CD4-positive, alpha-beta T cell treated with Interleukin-2 at 100 ng/mL for 4 hours (primary cell): ENCODE data around the gene CDK14.
"Not testable (repeated sequence)": the region's sequence is repeated elsewhere in the genome, so short reads cannot be mapped to it uniquely, and the experiment has no call there.

Experiments
- DNase-seq: peaks from one replicate; pipeline ENCODE4 v3.0.0-alpha.2; 2020; ENCODE audit warnings: low spot score

The CDK14 gene

DNA sequence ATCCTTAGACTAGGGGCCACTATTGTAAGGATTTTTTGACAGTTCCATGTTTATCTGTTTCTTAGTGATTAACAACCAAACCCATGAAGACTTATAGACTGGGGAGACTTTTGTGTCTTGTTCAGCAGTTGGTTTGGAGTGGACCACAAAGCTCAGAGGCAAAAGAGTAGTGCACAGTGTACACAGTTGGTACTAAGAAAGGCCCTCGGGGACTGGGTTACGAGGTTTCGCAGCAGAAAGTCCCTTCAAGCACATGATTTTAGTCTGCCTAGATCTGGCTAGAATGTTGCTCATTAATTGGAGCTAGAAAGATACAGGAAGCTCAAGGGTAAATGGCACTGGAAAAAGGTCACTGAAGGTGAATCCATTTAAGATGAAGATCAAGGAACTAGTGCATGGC is 35.4 kb downstream of the CDK14 start:
- DNase-seq: no peak

DNA sequence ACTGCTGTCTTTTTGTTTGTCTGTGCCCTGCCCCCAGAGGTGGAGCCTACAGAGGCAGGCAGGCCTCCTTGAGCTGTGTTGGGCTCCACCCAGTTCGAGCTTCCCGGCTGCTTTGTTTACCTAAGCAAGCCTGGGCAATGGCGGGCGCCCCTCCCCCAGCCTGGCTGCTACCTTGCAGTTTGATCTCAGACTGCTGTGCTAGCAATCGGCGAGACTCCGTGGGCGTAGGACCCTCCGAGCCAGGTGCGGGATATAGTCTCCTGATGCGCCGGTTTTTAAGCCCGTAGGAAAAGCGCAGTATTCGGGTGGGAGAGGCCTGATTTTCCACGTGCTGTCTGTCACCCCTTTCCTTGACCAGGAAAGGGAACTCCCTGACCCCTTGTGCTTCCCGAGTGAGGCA is 43.6 kb downstream of the CDK14 start:
- not testable (repeated sequence) for DNase-seq

DNA sequence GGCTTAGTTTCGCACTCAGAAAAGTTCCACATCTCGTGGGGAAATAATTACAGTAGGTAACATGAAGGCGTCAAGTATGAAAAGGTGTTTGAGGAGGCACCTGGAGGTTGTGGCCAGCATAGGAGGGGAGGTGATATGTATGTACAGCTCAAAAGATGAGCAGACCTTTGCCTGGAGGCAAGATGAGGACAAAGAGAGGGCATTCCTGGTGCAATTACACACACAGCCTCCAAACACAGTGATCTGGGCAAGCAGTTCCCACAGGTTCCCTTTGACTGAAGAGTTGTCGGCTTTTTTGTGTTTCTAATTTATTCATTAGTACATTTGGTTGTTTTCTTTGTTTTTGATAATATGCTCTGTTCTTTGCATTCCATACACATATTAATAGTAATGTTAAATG is 46.9 kb downstream of the CDK14 start:
- no peak for DNase-seq

DNA sequence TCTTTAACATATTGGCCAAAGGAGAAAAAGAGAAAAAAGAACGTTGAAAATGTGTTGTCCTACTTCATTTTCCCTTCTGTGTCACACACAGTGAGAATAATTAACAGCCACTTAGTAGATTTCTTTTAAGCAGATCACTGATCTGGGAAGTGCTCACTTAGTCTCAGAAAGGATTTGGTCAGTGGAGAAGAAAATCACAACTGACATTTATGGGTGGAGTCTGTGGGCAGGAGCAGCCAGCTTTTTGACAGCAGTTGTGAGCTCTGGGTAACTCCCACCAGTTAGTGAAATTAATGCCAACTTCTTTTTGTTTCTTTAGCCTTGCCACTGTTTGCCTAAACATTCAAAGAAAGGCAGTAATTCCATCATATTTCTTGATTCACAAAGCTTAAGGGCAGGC is 49.7 kb downstream of the CDK14 start:
- DNase-seq: no peak

DNA sequence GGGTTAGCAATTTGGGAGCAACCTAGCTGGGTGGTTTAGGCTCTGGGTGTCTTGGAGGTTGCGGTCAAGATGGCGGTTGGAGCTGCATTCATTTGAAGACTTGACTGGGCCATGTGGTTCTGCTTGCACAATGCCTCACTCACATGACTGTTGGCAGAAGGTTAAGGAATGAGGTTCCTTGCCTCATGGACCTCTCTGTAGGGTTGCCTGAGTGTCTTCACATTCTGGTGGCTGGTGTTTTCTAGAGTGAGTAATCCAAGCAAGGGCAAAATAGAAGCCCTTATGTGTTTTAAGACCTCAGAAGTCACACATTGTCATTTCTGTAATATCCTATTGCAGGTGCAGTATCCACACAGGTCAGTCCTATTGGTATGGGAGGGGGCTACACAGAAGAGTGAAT is 52.0 kb downstream of the CDK14 start:
- DNase-seq: no peak

DNA sequence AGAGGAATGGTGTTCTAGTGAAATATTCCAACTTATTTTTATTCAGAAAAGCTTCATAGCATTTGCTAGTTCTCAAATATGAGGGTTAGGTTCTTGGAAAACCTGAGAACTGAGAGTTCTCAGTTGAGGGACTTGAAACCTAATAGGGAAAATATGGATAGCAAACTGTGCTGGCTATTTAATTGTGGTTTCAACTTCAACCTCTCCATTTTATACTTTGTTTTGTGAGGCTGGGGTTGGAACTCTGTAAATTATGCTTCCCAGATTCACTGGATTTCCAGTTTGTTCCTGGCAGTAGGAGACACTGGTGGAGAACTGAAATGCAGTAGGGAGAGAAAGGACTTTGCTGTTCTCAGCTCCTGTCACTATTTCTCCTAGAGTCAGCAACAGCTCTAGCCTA is 52.7 kb downstream of the CDK14 start:
- no peak for DNase-seq

DNA sequence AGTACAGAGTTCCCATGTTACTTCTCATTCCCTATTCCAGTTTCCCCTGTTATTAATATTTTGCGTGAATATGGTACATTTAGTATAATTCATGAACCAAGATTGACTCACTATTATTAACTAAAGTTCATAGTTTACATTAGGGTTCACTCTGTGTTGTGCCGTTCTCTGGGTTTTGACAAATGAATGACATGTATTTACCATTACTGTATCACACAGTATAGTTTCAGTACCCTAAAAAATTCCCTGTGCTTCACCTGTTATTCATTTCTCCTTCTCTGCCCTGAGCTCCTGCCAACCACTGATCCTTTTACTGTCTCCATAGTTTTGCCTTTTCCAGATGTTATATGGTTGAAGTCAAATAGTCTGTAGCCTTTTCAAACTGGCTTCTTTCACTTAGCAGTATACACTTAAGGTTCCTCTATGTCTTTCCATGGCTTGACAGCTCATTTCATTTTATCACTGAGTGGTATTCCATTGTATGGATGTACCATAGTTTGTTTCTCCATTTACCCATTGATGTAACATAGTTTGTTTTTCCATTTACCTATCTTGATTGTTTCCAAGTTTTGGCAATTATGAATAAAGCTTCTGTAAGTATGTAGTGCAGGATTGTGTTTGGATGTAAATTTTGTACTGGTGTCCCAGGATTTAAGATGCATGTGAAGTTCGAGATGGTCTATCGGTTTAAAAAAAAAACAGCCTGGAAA is 58.8 kb downstream of the CDK14 start:
- DNase-seq: no peak

DNA sequence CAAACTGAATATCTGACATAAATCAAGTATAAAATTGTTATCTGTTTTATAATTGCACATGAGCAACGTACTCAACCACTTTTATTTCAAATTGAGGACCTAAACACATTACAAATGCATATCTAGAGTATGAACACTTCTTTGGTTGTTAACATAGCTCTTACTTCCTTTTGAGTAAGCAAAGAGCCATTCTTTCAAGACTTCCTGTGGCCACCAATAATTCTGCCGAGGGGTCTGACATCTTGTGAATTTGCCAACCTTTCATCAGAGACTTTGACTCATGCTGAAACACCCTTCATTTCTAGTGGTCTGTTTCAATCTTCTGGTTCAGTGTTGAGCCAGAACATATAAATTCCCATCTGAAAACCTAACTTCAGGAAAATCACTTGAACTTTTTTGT is 59.4 kb downstream of the CDK14 start:
- DNase-seq: no peak

DNA sequence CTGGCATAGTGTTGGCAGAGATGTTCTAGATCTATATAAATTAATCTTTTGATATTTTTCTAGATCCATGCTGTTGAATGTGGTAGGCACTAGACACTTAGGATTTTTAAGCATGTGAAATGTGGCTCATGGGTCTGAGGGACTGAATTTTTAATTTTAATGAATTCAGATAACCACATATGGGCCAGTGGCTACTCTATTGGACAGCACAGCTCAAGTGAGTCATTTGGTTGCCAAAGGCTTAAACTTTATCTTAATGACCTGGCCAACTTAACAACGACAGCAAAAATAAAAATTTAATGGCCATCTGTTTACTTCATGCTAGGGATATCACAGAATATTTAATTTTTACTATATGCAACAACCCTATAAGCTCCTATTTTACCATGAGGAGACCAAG is 61.4 kb downstream of the CDK14 start:
- DNase-seq: no peak

DNA sequence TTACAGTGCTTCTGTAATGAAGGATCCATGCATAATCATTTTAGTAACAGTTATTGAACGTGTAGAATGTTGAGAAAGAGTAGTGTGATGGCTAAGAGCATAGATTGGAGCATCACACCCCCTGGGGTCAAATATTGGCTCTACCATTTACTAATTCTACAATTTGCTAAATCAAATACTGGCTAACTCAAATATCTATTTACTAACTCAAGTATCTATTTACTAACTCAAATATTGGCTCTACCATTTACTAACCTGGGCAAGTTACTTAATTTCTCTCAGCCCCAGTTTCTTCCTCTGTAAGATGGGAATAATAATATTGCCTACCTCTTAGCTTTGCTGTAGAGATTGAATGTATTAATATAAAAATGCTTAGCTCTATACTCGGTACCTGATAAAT is 64.0 kb downstream of the CDK14 start:
- no peak for DNase-seq

DNA sequence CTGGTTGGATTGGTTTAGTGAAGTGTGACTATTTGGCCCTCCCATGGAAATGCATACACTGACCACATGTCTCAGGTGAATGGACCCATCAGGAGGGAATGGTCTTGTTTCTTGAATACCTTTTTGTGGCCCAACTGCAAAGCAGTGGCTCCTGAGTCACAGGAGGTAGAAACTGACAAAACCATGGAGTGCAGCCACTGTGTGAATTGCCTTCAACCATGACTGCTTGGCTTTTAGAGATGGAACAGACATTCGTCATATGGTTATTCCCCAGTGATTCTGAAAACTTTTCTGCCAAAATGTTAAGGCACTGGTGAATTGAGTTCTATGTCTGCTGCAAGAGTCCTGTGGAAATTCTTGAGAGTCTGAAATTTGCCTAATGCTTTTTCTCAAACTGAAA is 64.7 kb downstream of the CDK14 start:
- DNase-seq: no peak

DNA sequence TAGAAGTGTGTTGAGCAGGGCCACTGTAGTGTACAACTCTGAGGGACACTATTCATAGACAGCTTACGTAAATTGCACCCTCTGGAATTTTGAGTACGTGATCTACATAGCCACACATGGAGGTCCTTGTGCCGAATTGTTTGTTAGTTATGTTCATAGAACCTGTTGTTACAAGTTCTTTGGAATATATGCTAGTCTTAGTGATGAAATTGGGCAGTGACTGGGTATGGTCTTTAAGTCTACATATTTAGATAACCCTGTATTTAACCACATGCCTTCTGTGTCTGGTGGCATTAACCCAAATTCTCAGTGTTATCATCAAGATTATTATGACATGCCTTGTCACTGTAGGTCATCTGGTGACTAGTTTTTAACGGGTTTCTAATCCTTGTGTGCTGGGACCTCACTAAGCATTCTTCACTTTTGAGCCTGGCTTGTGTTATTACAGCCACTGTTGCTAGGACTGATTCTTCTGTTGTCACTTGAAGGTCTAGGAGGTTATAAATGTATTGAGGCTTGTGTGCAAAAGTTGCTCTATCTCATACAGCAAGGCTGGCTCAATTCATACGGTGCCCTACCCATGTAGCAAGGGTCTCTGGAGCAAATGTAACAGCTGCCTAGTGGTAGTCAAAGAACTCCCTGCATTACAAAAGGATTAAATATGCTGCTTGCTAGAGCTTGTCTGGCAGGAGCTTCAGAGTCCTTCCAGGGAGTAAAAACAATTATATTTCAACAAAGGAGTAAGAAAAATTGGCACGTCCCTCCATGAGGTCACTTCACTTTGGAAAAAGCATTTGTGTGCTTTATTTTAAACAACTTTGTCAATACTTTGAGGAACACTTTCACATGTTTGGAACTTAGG is 65.4 kb downstream of the CDK14 start:
- DNase-seq: no peak

DNA sequence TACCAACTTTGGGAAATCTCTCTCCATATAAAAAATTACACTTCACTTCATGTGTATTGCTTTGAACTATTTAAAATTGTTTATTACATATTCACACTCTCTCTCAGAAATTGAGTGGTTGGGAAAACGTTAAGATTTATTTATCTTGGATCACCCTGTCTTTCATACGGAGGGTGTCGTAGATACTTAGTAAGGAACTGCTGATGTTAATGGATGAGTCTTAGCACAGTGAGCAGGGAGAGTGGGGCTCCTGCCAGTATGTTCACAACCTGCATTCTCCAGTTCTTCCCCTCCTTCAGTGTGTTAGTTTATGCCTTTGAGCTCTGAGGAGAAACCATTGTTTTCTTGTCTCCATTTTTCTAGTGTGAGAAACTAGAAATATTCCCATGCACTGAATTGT is 67.1 kb downstream of the CDK14 start:
- no peak for DNase-seq

DNA sequence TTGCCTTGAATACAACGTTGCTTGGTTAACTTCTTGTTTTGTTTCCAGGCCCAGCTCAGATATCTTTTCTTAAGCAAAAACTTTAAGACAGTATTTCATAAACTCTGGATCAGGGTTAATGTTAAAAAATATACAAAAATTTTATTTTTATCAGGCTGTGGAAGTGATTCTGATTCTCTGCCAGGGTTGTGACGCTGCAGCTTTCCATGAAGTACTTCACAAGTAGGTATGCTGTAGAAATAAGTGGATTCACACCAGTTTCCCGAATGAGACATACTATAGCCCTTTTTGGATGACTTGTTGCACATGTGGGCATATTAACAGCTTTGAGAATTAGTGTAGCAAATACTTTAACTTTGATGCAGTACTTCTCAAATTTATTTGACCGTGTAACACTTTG is 70.1 kb downstream of the CDK14 start:
- DNase-seq: no peak

DNA sequence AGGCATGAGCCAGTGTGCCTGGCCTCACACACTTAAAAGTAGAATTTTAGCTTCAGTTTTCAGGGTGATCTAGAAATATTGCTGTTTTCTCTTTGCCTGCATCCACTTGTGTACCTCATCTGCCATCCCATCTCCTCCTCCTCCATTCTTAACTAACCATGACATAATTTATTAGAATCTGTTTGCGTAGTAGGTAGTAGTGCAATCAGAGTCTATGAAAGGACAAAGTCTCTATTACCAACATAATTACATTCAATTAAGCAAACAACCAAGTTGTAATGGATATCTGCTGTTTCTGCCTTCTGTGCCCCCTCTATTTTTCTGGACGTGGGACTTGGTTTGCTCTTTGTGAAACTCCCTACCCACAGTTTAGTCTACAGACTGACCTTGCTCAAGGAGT is 72.9 kb downstream of the CDK14 start:
- no peak for DNase-seq

DNA sequence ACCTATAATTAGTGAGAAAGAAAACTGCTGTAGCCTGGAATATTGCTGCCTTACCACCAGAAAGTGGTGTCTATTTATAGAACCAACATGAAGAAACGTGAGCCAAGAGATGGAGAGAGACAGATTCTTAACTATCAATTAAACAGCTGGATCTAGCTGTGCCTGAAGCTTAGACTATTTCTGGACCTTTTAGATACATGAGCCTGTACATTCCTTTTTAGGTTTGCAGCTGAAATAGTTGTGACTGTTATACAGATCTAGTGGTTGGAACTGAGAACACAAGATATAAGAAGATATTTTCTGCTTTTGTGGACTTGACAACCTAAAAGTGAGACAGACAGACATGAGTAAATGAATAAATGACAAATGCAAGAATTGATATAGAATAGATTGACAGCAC is 73.4 kb downstream of the CDK14 start:
- no peak for DNase-seq

DNA sequence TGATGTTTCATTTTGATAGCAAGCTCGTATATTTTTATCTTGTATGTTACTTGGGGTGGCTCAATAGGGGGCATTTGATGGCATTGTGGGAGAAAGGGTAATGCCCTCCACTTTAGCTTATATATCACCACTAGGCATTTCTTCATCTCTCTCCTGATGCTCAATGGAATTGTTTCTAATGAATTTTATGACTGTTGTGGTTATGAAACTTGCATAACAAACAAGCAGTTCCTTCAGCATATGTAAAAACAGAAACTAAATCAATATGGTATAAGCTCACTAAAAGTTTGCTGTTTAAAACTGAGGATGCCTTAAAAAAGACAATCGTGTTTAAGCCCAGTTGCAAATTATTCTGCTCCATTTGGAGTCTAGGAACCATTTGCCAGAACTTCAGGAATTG is 75.5 kb downstream of the CDK14 start:
- no peak for DNase-seq

DNA sequence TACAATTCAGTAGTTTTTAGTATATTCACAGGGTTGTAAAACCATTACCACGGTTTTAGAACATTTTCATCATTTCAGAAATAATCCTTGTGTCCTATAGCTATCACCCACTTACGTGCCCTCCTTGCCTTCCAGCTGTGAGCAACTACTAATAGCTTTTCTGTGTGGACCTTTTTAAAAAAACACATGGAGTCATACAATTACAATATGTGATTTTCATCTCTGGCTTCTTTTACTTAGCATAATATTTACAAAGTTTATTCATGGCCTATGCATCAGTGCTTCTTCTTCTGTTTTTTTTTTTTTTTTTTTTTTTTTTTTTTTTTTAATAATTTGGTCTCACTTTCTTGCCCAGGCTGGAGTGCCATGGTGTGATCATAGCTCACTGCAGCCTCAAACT is 76.1 kb downstream of the CDK14 start:
- DNase-seq: no peak

DNA sequence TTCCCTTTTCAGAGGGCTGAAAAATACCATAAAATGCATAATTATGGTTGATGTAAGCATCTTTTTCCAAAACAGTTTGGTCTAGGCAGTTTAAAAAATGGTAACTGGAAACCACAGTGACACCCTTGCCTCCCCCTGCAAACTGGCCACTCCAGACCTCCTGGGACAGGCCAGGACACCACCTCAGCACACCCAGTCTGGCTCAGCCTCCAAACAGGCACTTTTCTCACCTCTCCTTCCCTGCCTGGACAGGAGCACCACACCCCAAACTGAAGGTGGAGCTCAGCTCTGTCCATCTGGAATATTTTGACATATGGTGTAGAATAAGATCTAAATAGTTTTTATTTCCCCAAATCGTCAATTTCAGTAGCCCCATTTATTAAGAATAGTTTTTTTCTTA is 78.5 kb downstream of the CDK14 start:
- no peak for DNase-seq

DNA sequence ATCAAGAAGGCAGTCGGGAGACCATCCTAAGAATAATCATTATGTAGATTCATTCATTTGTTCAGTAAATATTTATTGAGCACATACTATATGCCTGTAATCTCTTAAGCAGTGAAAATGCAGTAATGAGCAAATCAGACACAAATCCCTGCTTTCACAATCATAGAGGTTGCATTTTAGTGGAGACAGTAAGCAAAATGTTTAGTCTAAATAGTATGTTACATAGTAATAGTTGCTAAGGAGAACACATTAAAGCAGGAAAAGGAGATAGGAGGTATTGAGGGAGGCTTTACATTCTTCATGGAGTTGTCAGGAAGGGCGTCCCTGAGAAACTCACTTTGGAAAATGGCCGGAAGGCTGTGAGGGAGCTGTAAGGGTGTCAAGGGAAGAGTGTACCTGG is 79.9 kb downstream of the CDK14 start:
- no peak for DNase-seq

DNA sequence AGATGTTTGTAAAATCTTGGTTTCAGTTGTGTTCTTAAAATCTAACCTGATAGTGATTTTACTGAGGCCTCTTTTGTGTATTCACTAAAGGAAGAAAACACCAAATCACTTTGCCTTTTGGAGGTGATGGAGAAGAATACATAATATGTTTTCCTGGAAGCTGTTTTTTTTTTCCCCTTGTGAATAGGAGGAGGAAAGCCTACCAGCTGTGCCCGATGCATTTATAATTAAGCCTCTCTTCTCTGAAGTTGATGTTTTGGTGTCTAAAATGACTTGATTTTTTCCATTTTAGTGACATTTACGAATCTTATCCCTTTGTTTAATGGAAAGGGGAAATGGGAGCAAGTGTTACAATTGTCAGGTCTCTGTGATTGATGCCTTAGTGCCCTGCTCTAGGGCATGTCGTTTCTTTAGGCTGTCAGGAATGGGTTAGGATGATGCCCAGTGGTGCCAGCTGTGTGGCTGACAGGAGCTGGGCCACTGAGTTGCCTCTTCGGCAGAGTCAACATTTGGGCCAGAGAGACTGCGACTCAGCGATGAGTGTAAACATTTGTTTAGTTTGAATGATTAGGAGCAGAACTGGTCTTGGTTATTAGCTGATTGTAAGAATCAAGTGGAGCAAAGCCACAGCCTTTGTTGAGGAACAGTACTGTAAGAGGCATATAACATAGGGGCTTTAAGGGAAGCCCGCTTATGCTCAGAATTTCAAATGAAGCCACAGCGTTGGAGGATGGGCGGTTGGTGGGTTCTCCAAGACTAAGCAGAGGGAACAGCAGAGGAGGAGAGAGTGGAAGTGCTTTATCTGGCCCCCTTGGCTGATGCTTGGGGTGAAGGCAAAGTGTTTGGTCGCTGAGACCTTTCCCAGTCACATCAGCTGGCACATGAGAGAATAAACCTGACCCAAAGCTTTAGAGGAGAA is 81.6 kb downstream of the CDK14 start:
- no peak for DNase-seq

DNA sequence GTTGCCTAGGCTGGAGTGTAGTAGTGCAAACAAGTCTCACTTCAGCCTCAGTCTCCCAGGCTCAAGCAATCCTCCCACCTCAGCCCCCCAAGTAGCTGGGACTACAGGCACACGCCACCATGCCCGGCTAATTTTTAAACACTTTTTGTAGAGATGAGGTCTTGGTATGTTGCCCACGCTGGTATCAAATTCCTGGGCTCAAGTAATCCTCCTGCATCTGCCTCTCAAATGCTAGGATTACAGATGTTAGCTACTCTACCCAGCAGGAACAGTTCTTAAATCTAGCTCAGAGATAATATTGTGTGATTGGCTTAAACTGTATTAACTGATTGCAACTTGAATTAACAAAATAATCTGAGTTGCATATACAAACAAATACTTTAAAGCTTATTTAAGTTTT is 82.9 kb downstream of the CDK14 start:
- no peak for DNase-seq

DNA sequence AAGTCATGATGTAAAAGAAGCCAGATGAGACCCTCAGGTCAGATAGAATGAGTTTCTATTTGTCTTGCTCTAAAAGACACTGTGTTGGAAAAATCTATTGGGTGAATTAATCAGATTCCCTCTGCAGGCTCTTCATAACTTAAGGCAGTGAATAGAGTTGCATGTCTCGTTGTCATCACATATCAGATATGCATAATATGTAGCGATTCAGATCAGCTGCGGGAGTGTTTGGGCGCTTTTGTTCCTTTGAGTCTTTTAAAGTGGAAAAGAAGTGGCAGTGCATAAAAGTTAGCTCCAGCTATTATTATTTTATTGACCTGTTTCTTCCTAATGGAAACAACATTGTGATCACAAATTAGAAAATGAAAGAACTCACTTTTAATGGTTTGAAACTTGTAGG is 84.4 kb downstream of the CDK14 start:
- DNase-seq: no peak
